H9 (cell line): ENCODE data around the gene BIN1. TPM values are rescaled to one million over a fixed set of nuclear protein-coding genes. Genes with fewer than 3 reads are reported as not detected.

Source experiments
- DNase-seq: peaks from one replicate; pipeline ENCODE4 v3.0.0-alpha.2; 2017
- H2AFZ ChIP-seq: one replicate; pipeline ENCODE4 v1.6.1; 2013; ENCODE audit warnings: mild to moderate bottlenecking, low read length, control low read depth, moderate library complexity
- H2AK5ac ChIP-seq: 2 replicates; pipeline ENCODE4 v1.6.1; 2013; ENCODE audit warnings: low read length, control low read depth, mixed read lengths; ENCODE audit not compliant: insufficient read length
- H2BK120ac ChIP-seq: one replicate; pipeline ENCODE4 v1.6.1; 2013; ENCODE audit warnings: low read depth, mild to moderate bottlenecking, low read length, control low read depth, inconsistent platforms; ENCODE audit not compliant: poor library complexity, severe bottlenecking
- H2BK12ac ChIP-seq: 2 replicates; pipeline ENCODE4 v1.6.1; 2013; ENCODE audit warnings: low read length, control low read depth, mixed read lengths, low read depth; ENCODE audit not compliant: insufficient read length
- H2BK15ac ChIP-seq: 2 replicates; pipeline ENCODE4 v1.6.1; 2013; ENCODE audit warnings: low read depth, low read length, control low read depth
- H2BK20ac ChIP-seq: one replicate; pipeline ENCODE4 v1.6.1; 2013; ENCODE audit warnings: low read depth, mild to moderate bottlenecking, low read length, control low read depth, inconsistent platforms; ENCODE audit not compliant: poor library complexity, severe bottlenecking
- H2BK5ac ChIP-seq: 2 replicates; pipeline ENCODE4 v1.6.1; 2013; ENCODE audit warnings: low read length, control low read depth, mixed read lengths; ENCODE audit not compliant: insufficient read length
- H3K14ac ChIP-seq: 2 replicates; pipeline ENCODE4 v1.6.1; 2013; ENCODE audit warnings: low read length, control low read depth; ENCODE audit not compliant: insufficient read depth
- H3K18ac ChIP-seq: 2 replicates; pipeline ENCODE4 v1.6.1; 2013; ENCODE audit warnings: low read depth, mild to moderate bottlenecking, mixed read lengths, low read length, control low read depth; ENCODE audit not compliant: insufficient read length
- H3K23ac ChIP-seq: 2 replicates; pipeline ENCODE4 v1.6.1; 2013; ENCODE audit warnings: low read length, control low read depth, mixed read lengths, low read depth; ENCODE audit not compliant: insufficient read length
- H3K23me2 ChIP-seq: 2 replicates; pipeline ENCODE4 v1.6.1; 2013; ENCODE audit warnings: low read depth, mild to moderate bottlenecking, mixed read lengths, low read length, control low read depth; ENCODE audit not compliant: insufficient read length, poor library complexity, severe bottlenecking
- H3K27ac ChIP-seq: 2 replicates; pipeline ENCODE4 v1.5.1; 2013; ENCODE audit warnings: low read length, control low read depth, mixed read lengths, low read depth; ENCODE audit not compliant: insufficient read length
- H3K27me3 ChIP-seq: 2 replicates; pipeline ENCODE4 v1.6.1; 2013; ENCODE audit warnings: low read length, control low read depth, inconsistent platforms; ENCODE audit not compliant: insufficient read depth
- H3K4ac ChIP-seq: 2 replicates; pipeline ENCODE4 v1.6.1; 2013; ENCODE audit warnings: low read depth, mild to moderate bottlenecking, control low read depth, inconsistent platforms, low read length, moderate library complexity
- H3K4me1 ChIP-seq: 2 replicates; pipeline ENCODE4 v1.6.1; 2013; ENCODE audit warnings: low read length, control low read depth, inconsistent platforms; ENCODE audit not compliant: insufficient read depth
- H3K4me2 ChIP-seq: 2 replicates; pipeline ENCODE4 v1.6.1; 2013; ENCODE audit warnings: low read length, control low read depth, mixed read lengths; ENCODE audit not compliant: insufficient read length, insufficient read depth
- H3K56ac ChIP-seq: 2 replicates; pipeline ENCODE4 v1.6.1; 2013; ENCODE audit warnings: low read depth, mild to moderate bottlenecking, mixed read lengths, low read length, control low read depth; ENCODE audit not compliant: insufficient read length
- H3K79me1 ChIP-seq: 2 replicates; pipeline ENCODE4 v1.6.1; 2013; ENCODE audit warnings: low read depth, mild to moderate bottlenecking, moderate library complexity, low read length, control low read depth, inconsistent platforms; ENCODE audit not compliant: insufficient read depth, poor library complexity, severe bottlenecking
- H3K79me2 ChIP-seq: 2 replicates; pipeline ENCODE4 v1.6.1; 2013; ENCODE audit warnings: low read length, control low read depth, inconsistent platforms; ENCODE audit not compliant: insufficient read depth
- H3K9ac ChIP-seq: 2 replicates; pipeline ENCODE4 v1.6.1; 2013; ENCODE audit warnings: low read length, control low read depth, mixed read lengths; ENCODE audit not compliant: insufficient read length; ENCODE audit errors: extremely low read depth
- H3K9me3 ChIP-seq: one replicate; pipeline ENCODE4 v1.6.1; 2013; ENCODE audit warnings: low read depth, low read length, inconsistent platforms; ENCODE audit not compliant: control insufficient read depth
- H3T11ph ChIP-seq: one replicate; pipeline ENCODE4 v1.6.1; 2013; ENCODE audit warnings: mild to moderate bottlenecking, low read length, control low read depth, inconsistent platforms
- H4K20me1 ChIP-seq: one replicate; pipeline ENCODE4 v1.6.1; 2013; ENCODE audit not compliant: control insufficient read depth, insufficient read length, insufficient read depth
- H4K5ac ChIP-seq: 2 replicates; pipeline ENCODE4 v1.6.1; 2013; ENCODE audit warnings: low read depth, mild to moderate bottlenecking, mixed read lengths, low read length, control low read depth; ENCODE audit not compliant: insufficient read length
- H4K8ac ChIP-seq: replicated peaks from 2 replicates; pipeline ENCODE4 v1.6.1; 2013; ENCODE audit warnings: low read length, control low read depth, mixed read lengths, low read depth; ENCODE audit not compliant: insufficient read length
- H4K91ac ChIP-seq: 2 replicates; pipeline ENCODE4 v1.6.1; 2013; ENCODE audit warnings: low read depth, mild to moderate bottlenecking, moderate library complexity, mixed read lengths, low read length, control low read depth; ENCODE audit not compliant: insufficient read length
- H3K27ac Mint-ChIP-seq, 3 experiments: 2 replicates in 2 of 3; 3 replicates in 1 of 3; pipeline ENCODE4 v1.8.0; 2020 to 2021; ENCODE audit warnings: mixed read lengths in 3 of 3, mild to moderate bottlenecking in 1 of 3, moderate library complexity in 1 of 3
- H3K27me3 Mint-ChIP-seq: 2 replicates; pipeline ENCODE4 v1.8.0; 2021; ENCODE audit warnings: low read depth, mild to moderate bottlenecking, moderate library complexity, mixed read lengths
- H3K36me3 Mint-ChIP-seq, 3 experiments: 2 replicates in 2 of 3; 3 replicates in 1 of 3; pipeline ENCODE4 v1.8.0; 2020 to 2021; ENCODE audit warnings: low read depth in 3 of 3, mixed read lengths in 3 of 3; ENCODE audit not compliant: insufficient read depth in 1 of 3
- H3K4me1 Mint-ChIP-seq, 2 experiments: 2 replicates each; pipeline ENCODE4 v1.8.0; 2020; ENCODE audit warnings: mixed read lengths in 2 of 2
- H3K4me3 Mint-ChIP-seq, 2 experiments: 2 replicates in 1 of 2; 3 replicates in 1 of 2; pipeline ENCODE4 v1.8.0; 2020 to 2021; ENCODE audit warnings: mild to moderate bottlenecking in 2 of 2, mixed read lengths in 2 of 2, moderate library complexity in 1 of 2
- H3K9me3 Mint-ChIP-seq, 2 experiments: 2 replicates in 1 of 2; 3 replicates in 1 of 2; pipeline ENCODE4 v1.8.0; 2020; ENCODE audit warnings: mild to moderate bottlenecking in 2 of 2, mixed read lengths in 2 of 2, moderate library complexity in 1 of 2
- WGBS: extraction: QIAGEN DNeasy Blood & Tissue Kit; methylation state at CpG from one replicate; pipeline ENCODE4 v1.1.7; 2013; ENCODE audit warnings: missing lambda C conversion rate, low lambda C conversion rate, mixed read lengths; ENCODE audit not compliant: insufficient read length; ENCODE audit errors: extremely low coverage; 5-methylcytosine and 5-hydroxymethylcytosine counted together
- total RNA-seq: library from RNA; stranded (reverse); gene quantifications from 2 replicates; pipeline ENCODE4 v1.2.1, GENCODE V29; 2021
- TF ChIP-seq, protein P1 (sequence below): fragments of 200-600 bp; sonication (generic); conservative IDR thresholded peaks from 3 replicates; pipeline ENCODE4 v1.8.0; 2021; ENCODE audit warnings: antibody characterized with exemption, mild to moderate bottlenecking

BIN1 gene
- total RNA-seq, 1 experiment from 2014 or later: 32.0 TPM

DNA sequence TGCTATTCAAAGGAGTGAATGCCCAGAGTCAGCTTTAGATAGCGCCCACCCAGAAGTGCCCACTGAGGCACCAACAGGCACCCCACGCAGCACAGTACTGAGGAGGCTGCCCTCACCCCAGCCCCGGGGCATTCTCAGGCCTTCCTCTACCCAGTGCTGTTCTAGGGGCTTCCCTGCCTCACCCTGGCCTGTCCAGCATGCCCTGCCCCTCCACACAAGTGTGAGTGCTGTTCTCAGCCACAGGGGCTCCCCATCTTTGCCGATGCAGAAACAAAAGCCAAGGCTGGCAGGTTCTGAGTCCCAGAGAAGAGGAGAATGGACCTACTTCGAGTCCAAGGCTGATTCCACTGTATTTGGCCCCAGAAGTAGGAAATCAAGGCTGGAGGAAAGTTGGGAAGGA, 15.8 kb downstream of the BIN1 start:
- Mint-ChIP-seq H3K27ac (no peak overlapping the region; a peak in 1 of 7 replicates), H3K27me3 (no peaks in the 10 kb centered on the region), H3K9me3 (no peaks in the 10 kb centered on the region), H3K4me1 (peaks cover 38 to 57% of the 10 kb centered on the region in 2 experiments), H3K4me3 (no peak overlapping the region), H3K36me3 (no peaks in the 10 kb centered on the region; a peak in 1 of 7 replicates)
- TF ChIP-seq, protein P1, sequence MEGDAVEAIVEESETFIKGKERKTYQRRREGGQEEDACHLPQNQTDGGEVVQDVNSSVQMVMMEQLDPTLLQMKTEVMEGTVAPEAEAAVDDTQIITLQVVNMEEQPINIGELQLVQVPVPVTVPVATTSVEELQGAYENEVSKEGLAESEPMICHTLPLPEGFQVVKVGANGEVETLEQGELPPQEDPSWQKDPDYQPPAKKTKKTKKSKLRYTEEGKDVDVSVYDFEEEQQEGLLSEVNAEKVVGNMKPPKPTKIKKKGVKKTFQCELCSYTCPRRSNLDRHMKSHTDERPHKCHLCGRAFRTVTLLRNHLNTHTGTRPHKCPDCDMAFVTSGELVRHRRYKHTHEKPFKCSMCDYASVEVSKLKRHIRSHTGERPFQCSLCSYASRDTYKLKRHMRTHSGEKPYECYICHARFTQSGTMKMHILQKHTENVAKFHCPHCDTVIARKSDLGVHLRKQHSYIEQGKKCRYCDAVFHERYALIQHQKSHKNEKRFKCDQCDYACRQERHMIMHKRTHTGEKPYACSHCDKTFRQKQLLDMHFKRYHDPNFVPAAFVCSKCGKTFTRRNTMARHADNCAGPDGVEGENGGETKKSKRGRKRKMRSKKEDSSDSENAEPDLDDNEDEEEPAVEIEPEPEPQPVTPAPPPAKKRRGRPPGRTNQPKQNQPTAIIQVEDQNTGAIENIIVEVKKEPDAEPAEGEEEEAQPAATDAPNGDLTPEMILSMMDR: no peak
- peaks cover 2% of the 10 kb centered on the region for H3K4me1 ChIP-seq
- no peak overlapping the region for H3K56ac ChIP-seq
- H3K9me3 ChIP-seq: no peaks in the 10 kb centered on the region
- H2BK120ac ChIP-seq: no peak overlapping the region
- no peaks in the 10 kb centered on the region for H4K20me1 ChIP-seq
- no peak overlapping the region for H4K8ac ChIP-seq
- no peak overlapping the region for H2BK5ac ChIP-seq
- no peak overlapping the region for H4K91ac ChIP-seq
- no peak for DNase-seq
- H3K14ac ChIP-seq: no peak overlapping the region
- H3K27me3 ChIP-seq: no peaks in the 10 kb centered on the region
- H2BK12ac ChIP-seq: no peak overlapping the region
- H3K79me2 ChIP-seq: no peaks in the 10 kb centered on the region
- H2AK5ac ChIP-seq: no peak overlapping the region
- H3K79me1 ChIP-seq: no peaks in the 10 kb centered on the region
- no peak overlapping the region for H3K4me2 ChIP-seq
- no peak overlapping the region for H3K18ac ChIP-seq
- no peaks in the 10 kb centered on the region for H3K23me2 ChIP-seq
- H3K4ac ChIP-seq: no peak overlapping the region
- H2BK15ac ChIP-seq: no peak overlapping the region
- H4K5ac ChIP-seq: no peak overlapping the region
- H3T11ph ChIP-seq: no peak overlapping the region
- WGBS: no CpG with 5 or more reads among the region's 5 CpGs
- H2AFZ ChIP-seq: no peak overlapping the region
- H3K9ac ChIP-seq: no peak overlapping the region
- no peak overlapping the region for H3K27ac ChIP-seq
- H3K23ac ChIP-seq: no peak overlapping the region
- H2BK20ac ChIP-seq: no peak overlapping the region
